Measurements from ENCODE around the gene ACTL10. TPM values are rescaled to one million over a fixed set of nuclear protein-coding genes. Genes with fewer than 3 reads are reported as not detected.

ACTL10 gene
- total and polyA plus RNA-seq, 2 experiments from 2014 or later: 0.71 to 1.9 TPM

DNA sequence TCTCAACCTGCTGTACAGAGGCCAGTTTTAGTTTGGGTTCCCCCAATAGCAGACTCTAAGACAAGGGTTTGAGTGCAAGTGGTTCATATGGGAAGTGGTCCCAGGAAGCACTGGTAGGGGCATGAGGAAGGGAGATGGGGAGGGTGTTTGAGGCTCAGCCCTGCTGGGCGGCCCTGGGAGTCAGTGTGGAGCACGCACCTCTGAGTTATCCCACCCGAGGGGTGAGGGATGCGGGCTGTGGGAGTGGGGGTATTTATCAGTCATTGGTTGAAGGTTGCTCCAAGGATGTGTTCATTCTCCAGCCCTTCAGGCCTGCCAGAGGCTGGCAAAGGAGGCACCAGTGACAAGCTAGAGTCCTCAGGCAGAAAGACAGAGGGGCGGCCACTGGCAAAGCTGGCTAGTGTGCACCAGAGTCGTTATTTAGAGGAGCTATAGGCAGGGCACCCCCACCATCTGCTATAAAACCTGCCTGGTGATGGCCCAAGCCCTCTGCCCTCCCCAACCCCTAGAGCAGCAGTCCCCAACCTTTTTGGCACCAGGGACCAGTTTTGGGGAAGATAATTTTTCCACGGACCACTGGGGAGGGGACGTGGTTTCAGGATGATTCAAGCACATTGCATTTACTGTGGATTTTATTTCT, 36.9 kb downstream of the ACTL10 start (continued):
- TF ChIP-seq, protein P1, sequence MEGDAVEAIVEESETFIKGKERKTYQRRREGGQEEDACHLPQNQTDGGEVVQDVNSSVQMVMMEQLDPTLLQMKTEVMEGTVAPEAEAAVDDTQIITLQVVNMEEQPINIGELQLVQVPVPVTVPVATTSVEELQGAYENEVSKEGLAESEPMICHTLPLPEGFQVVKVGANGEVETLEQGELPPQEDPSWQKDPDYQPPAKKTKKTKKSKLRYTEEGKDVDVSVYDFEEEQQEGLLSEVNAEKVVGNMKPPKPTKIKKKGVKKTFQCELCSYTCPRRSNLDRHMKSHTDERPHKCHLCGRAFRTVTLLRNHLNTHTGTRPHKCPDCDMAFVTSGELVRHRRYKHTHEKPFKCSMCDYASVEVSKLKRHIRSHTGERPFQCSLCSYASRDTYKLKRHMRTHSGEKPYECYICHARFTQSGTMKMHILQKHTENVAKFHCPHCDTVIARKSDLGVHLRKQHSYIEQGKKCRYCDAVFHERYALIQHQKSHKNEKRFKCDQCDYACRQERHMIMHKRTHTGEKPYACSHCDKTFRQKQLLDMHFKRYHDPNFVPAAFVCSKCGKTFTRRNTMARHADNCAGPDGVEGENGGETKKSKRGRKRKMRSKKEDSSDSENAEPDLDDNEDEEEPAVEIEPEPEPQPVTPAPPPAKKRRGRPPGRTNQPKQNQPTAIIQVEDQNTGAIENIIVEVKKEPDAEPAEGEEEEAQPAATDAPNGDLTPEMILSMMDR (conservative IDR thresholded peaks at IDR 0.05; ENCODE audit: low read depth in 2 of 2): no peak
- TF ChIP-seq CREB1 (CRISPR knock-in tag; IDR thresholded peaks at IDR 0.05; ENCODE audit: low read depth): no peak
- no peak for TF ChIP-seq JUNB (IDR thresholded peaks at IDR 0.05; ENCODE audit: unreplicated experiment)
- TF ChIP-seq, protein P2, sequence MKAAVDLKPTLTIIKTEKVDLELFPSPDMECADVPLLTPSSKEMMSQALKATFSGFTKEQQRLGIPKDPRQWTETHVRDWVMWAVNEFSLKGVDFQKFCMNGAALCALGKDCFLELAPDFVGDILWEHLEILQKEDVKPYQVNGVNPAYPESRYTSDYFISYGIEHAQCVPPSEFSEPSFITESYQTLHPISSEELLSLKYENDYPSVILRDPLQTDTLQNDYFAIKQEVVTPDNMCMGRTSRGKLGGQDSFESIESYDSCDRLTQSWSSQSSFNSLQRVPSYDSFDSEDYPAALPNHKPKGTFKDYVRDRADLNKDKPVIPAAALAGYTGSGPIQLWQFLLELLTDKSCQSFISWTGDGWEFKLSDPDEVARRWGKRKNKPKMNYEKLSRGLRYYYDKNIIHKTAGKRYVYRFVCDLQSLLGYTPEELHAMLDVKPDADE (IDR thresholded peaks at IDR 0.05): no peak

DNA sequence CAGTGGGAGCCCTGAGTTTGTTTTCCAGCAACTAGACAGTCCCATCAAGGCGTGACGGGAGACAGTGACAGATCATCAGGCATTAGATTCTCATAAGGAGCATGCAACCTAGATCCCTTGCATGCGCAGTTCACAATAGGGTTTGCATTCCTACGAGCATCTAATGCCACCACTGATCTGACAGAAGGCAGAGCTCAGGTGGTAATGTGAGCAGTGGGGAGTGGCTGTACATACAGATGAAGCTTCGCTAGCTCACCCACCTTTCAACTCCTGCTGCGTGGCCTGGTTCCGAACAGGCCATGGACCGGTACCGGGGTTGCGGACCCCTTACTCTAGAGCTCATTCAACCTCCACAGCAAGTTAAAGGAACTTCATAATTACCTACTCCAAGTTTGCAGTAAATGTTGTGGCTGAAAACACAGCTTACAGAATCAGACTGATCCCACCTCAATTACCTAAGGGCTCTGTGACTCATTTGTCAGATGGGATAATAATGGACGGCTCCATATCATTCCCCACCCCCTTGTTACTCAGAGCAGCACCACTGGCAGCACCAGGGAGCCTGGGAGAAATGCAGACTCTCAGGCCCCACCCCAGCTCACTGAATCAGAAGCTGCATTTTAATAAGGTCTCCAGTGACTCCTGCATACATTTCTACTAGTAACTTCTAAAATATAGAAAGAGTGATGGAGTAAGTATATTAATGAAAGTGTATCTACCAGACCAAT, 37.6 kb downstream of the ACTL10 start:
- Histone ChIP-seq H3K4me3 (no peak overlapping the region), H3K4me1 (ENCODE audit: insufficient read depth) (peaks cover 6% of the 10 kb centered on the region), H3F3A (replicated peaks; ENCODE audit: low read depth) (no peaks in the 10 kb centered on the region), H3K79me2 (replicated peaks; ENCODE audit: insufficient read depth) (no peaks in the 10 kb centered on the region), H3K27ac (ENCODE audit: low read depth) (no peak overlapping the region), H3K9me2 (ENCODE audit: insufficient read depth) (no peaks in the 10 kb centered on the region; the same call in 1 of the 2 replicates), H2AFZ (no peak overlapping the region), H3K4me2 (no peak overlapping the region), H3K27me3 (ENCODE audit: insufficient read depth) (no peaks in the 10 kb centered on the region), H4K20me1 (replicated peaks; ENCODE audit: insufficient read depth) (no peaks in the 10 kb centered on the region), H3K36me3 (ENCODE audit: insufficient read depth) (no peaks in the 10 kb centered on the region)
- H3K27ac Mint-ChIP-seq: no peak overlapping the region
- H3K4me3 Mint-ChIP-seq: no peak overlapping the region
- peaks cover 11% of the 10 kb centered on the region for H3K27me3 Mint-ChIP-seq (ENCODE audit: insufficient read depth, low read depth, poor library complexity)
- peaks cover 35% of the 10 kb centered on the region for H3K9me3 Mint-ChIP-seq
- H3K4me1 Mint-ChIP-seq: peaks cover 4% of the 10 kb centered on the region; the same call in 2 of the 3 replicates
- H3K36me3 Mint-ChIP-seq (ENCODE audit: low read depth): peaks cover 15% of the 10 kb centered on the region; the same call in 2 of the 3 replicates
- no peak for ATAC-seq
- DNase-seq (ENCODE audit: low spot score): no peak
- TF ChIP-seq, protein P3, sequence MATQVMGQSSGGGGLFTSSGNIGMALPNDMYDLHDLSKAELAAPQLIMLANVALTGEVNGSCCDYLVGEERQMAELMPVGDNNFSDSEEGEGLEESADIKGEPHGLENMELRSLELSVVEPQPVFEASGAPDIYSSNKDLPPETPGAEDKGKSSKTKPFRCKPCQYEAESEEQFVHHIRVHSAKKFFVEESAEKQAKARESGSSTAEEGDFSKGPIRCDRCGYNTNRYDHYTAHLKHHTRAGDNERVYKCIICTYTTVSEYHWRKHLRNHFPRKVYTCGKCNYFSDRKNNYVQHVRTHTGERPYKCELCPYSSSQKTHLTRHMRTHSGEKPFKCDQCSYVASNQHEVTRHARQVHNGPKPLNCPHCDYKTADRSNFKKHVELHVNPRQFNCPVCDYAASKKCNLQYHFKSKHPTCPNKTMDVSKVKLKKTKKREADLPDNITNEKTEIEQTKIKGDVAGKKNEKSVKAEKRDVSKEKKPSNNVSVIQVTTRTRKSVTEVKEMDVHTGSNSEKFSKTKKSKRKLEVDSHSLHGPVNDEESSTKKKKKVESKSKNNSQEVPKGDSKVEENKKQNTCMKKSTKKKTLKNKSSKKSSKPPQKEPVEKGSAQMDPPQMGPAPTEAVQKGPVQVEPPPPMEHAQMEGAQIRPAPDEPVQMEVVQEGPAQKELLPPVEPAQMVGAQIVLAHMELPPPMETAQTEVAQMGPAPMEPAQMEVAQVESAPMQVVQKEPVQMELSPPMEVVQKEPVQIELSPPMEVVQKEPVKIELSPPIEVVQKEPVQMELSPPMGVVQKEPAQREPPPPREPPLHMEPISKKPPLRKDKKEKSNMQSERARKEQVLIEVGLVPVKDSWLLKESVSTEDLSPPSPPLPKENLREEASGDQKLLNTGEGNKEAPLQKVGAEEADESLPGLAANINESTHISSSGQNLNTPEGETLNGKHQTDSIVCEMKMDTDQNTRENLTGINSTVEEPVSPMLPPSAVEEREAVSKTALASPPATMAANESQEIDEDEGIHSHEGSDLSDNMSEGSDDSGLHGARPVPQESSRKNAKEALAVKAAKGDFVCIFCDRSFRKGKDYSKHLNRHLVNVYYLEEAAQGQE (IDR thresholded peaks at IDR 0.05; ENCODE audit: unreplicated experiment): no peak
- TF ChIP-seq NANOG (IDR thresholded peaks at IDR 0.05; ENCODE audit: borderline replicate concordance) (no peak), JUNB (IDR thresholded peaks at IDR 0.05; ENCODE audit: unreplicated experiment) (no peak), EZH2phosphoT487 (IDR thresholded peaks at IDR 0.05; ENCODE audit: unreplicated experiment) (no peak), STAT1 (IDR thresholded peaks at IDR 0.05; ENCODE audit: unreplicated experiment) (no peak)
- TF ChIP-seq, protein P4, sequence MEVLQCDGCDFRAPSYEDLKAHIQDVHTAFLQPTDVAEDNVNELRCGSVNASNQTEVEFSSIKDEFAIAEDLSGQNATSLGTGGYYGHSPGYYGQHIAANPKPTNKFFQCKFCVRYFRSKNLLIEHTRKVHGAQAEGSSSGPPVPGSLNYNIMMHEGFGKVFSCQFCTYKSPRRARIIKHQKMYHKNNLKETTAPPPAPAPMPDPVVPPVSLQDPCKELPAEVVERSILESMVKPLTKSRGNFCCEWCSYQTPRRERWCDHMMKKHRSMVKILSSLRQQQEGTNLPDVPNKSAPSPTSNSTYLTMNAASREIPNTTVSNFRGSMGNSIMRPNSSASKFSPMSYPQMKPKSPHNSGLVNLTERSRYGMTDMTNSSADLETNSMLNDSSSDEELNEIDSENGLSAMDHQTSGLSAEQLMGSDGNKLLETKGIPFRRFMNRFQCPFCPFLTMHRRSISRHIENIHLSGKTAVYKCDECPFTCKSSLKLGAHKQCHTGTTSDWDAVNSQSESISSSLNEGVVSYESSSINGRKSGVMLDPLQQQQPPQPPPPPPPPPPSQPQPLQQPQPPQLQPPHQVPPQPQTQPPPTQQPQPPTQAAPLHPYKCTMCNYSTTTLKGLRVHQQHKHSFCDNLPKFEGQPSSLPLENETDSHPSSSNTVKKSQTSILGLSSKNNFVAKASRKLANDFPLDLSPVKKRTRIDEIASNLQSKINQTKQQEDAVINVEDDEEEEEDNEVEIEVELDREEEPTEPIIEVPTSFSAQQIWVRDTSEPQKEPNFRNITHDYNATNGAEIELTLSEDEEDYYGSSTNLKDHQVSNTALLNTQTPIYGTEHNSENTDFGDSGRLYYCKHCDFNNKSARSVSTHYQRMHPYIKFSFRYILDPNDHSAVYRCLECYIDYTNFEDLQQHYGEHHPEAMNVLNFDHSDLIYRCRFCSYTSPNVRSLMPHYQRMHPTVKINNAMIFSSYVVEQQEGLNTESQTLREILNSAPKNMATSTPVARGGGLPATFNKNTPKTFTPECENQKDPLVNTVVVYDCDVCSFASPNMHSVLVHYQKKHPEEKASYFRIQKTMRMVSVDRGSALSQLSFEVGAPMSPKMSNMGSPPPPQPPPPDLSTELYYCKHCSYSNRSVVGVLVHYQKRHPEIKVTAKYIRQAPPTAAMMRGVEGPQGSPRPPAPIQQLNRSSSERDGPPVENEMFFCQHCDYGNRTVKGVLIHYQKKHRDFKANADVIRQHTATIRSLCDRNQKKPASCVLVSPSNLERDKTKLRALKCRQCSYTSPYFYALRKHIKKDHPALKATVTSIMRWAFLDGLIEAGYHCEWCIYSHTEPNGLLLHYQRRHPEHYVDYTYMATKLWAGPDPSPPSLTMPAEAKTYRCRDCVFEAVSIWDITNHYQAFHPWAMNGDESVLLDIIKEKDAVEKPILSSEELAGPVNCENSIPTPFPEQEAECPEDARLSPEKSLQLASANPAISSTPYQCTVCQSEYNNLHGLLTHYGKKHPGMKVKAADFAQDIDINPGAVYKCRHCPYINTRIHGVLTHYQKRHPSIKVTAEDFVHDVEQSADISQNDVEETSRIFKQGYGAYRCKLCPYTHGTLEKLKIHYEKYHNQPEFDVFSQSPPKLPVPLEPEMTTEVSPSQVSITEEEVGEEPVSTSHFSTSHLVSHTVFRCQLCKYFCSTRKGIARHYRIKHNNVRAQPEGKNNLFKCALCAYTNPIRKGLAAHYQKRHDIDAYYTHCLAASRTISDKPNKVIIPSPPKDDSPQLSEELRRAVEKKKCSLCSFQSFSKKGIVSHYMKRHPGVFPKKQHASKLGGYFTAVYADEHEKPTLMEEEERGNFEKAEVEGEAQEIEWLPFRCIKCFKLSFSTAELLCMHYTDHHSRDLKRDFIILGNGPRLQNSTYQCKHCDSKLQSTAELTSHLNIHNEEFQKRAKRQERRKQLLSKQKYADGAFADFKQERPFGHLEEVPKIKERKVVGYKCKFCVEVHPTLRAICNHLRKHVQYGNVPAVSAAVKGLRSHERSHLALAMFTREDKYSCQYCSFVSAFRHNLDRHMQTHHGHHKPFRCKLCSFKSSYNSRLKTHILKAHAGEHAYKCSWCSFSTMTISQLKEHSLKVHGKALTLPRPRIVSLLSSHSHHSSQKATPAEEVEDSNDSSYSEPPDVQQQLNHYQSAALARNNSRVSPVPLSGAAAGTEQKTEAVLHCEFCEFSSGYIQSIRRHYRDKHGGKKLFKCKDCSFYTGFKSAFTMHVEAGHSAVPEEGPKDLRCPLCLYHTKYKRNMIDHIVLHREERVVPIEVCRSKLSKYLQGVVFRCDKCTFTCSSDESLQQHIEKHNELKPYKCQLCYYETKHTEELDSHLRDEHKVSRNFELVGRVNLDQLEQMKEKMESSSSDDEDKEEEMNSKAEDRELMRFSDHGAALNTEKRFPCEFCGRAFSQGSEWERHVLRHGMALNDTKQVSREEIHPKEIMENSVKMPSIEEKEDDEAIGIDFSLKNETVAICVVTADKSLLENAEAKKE (CRISPR knock-in tag; IDR thresholded peaks at IDR 0.05): no peak
- TF ChIP-seq, protein P2 (IDR thresholded peaks at IDR 0.05): no peak

Measured in GM23338 (cell line).